Activated CD4-positive, alpha-beta T cell treated with anti-CD3 and anti-CD28 coated beads for 36 hours (primary cell): ENCODE measurements around the gene VSIG10L2. TPM values are rescaled to one million over a fixed set of nuclear protein-coding genes. Genes with fewer than 3 reads are reported as not detected.

Experiments used
- ATAC-seq: fragments of 200-7000 bp; cut with Tn5 transposase; one replicate; pipeline ENCODE4 v1.10.0; 2021; ENCODE audit warnings: mild to moderate bottlenecking, moderate library complexity
- CTCF ChIA-PET: fragments of 350-600 bp; sonication (Branson Sonifier 250); formaldehyde crosslinking; loops from one replicate; lab custom pipeline; 2021; ENCODE audit warnings: antibody characterized with exemption; lab: Charles Lee
- POLR2A ChIA-PET: fragments of 350-600 bp; sonication (Branson Sonifier 250); formaldehyde crosslinking; loops from one replicate; lab custom pipeline; 2021; ENCODE audit warnings: antibody characterized with exemption, inconsistent platforms; lab: Charles Lee
- DNase-seq: peaks from one replicate; pipeline ENCODE4 v3.0.0-alpha.2; 2020
- H3K27ac Mint-ChIP-seq: one replicate; pipeline ENCODE4 v1.8.0; 2021; ENCODE audit warnings: mixed read lengths
- H3K27me3 Mint-ChIP-seq: one replicate; pipeline ENCODE4 v1.8.0; 2021; ENCODE audit warnings: mixed read lengths
- H3K36me3 Mint-ChIP-seq: one replicate; pipeline ENCODE4 v1.8.0; 2021; ENCODE audit warnings: low read depth, mixed read lengths
- H3K4me1 Mint-ChIP-seq: one replicate; pipeline ENCODE4 v1.8.0; 2021; ENCODE audit warnings: mixed read lengths
- H3K4me3 Mint-ChIP-seq: one replicate; pipeline ENCODE4 v1.8.0; 2021; ENCODE audit warnings: mild to moderate bottlenecking, moderate library complexity, mixed read lengths
- H3K9me3 Mint-ChIP-seq: one replicate; pipeline ENCODE4 v1.8.0; 2021; ENCODE audit warnings: low read depth, mixed read lengths
- intact Hi-C, 2 experiments: fragments of 100-400 bp; cut with DNase I in 1 of 2; cut with micrococcal nuclease in 1 of 2; formaldehyde crosslinking; loops; one replicate each; pipeline versions ENCODE4 v1.14.2 to v1.15.1; 2022 to 2024; cut with DNase I, micrococcal nuclease
- total RNA-seq, 2 experiments: library from RNA; stranded (reverse); gene quantifications; one replicate each; pipeline ENCODE4 v1.2.3, GENCODE V29; 2021

VSIG10L2 gene
- total RNA-seq, 2 experiments from 2014 or later = not detected

DNA sequence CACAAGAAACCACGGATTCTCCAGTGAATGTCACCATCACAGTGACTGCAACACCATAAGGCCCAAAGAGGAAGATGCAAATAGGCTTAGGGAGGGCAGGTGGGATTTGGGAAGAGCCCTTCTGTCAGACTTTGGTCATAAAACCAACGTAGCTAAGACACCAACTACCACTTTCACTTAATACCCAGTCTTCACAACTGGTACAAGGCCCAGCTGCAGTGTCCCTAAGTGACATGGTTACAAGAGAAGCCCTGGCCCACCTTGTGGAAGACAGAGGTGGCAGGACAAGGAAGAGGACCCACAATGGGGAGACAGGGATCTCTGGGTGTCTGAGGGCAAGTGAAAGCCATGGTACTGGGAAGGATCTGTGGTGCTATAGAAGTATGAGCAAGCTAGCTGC is 10.0 kb downstream of the VSIG10L2 start:
- peaks cover 6% of the 10 kb centered on the region for H3K4me1 Mint-ChIP-seq
- no peaks in the 10 kb centered on the region for H3K9me3 Mint-ChIP-seq
- no peak overlapping the region for H3K27ac Mint-ChIP-seq
- ChIA-PET POLR2A (no interaction called here), CTCF (interaction anchor here (1.1 kb wide), 1 partner anchor 21 kb away, joined by 3 read pairs; no protein-coding TSS in a partner anchor)
- H3K36me3 Mint-ChIP-seq = no peaks in the 10 kb centered on the region
- ATAC-seq (no peak), DNase-seq (no peak)
- intact Hi-C loops = no loop called here
- H3K27me3 Mint-ChIP-seq = peaks cover 4% of the 10 kb centered on the region
- no peak overlapping the region for H3K4me3 Mint-ChIP-seq

DNA sequence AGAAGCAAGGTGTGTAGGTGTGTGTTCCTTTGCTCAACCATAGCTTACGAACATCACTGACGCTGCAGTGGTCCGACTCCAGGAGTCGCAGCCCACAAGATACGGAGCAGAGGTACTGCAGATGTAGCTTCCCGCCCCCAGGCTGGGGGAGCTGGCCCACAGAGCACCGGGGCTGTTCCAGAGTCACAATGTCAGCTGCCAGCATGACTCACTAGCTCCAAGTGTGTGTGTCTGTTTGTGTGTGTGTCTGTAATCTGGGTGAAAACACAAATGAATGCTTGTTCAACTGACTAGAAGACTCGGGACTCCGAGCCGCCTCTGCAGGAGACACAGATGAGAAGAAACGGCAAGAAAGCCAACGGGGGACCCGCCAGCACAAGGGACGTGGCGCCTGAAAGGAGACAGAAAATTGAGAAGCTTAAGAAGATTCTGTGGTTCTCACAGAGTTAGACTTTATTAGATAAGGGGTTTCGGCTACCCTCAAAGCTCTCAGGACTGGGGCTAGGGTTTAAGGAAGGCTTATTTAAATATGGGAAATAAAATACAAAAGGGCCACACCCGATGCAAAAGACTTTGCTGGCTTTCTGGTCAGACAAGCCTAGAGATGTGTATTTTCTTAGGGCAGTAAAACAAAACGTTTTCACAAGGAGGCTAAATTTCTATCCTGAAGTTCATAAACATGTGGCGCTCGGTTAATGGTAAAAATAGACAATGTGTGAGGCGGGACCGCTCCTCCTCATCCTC is 10.7 kb downstream of the VSIG10L2 start:
- Mint-ChIP-seq H3K36me3 (no peaks in the 10 kb centered on the region), H3K27ac (no peak overlapping the region), H3K4me1 (peaks cover 6% of the 10 kb centered on the region), H3K9me3 (no peaks in the 10 kb centered on the region), H3K4me3 (no peak overlapping the region), H3K27me3 (no peaks in the 10 kb centered on the region)
- no peak for ATAC-seq
- DNase-seq = no peak
- ChIA-PET CTCF (interaction anchor here (0.5 to 1.1 kb wide), 2 partner anchors 21 to 35 kb away, joined by 3 read pairs; no protein-coding TSS in a partner anchor), POLR2A (no interaction called here)
- intact Hi-C loops = no loop called here

DNA sequence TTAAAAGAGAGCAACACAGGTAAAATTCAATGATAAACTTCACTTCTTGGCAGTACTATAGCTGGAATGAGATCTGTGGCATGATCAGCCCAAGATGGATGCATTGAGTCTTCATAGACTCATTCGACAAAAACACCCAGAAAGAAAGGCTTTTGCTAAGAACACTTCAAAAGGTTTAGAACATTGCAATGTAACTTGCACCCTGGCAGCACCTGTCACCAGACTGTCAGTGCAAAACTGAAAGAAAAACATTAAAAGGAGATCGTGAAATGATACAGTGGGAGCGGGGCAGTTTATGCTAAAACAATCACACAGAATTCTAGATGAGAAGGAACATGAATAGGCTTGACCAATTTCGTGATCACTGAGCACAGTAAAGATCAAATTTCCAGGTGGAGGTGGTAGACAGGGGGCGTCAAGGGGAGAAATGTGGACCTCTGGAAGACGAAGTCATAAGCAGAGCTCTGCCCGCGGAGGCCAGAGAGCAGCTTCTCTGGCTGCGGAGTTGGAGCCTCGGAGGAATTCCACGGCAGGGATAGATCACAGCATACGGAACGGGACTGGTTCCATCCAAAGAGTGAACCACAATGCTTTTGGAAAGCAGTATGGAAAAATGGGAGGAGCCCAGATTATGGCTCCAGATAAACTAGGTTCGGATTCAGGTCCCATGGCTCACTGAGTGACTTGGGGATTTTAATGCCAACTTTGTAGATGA is 11.9 kb downstream of the VSIG10L2 start:
- Mint-ChIP-seq H3K27me3 (no peaks in the 10 kb centered on the region), H3K4me3 (no peak overlapping the region), H3K36me3 (peaks cover 1% of the 10 kb centered on the region), H3K9me3 (peaks cover 3% of the 10 kb centered on the region), H3K4me1 (peaks cover 8% of the 10 kb centered on the region), H3K27ac (no peak overlapping the region)
- intact Hi-C loops = no loop called here
- no peak for ATAC-seq
- no peak for DNase-seq
- POLR2A ChIA-PET = no interaction called here
- CTCF ChIA-PET = interaction anchor here (0.6 kb wide), 1 partner anchor 553 kb away, joined by 3 read pairs; no protein-coding TSS in a partner anchor

DNA sequence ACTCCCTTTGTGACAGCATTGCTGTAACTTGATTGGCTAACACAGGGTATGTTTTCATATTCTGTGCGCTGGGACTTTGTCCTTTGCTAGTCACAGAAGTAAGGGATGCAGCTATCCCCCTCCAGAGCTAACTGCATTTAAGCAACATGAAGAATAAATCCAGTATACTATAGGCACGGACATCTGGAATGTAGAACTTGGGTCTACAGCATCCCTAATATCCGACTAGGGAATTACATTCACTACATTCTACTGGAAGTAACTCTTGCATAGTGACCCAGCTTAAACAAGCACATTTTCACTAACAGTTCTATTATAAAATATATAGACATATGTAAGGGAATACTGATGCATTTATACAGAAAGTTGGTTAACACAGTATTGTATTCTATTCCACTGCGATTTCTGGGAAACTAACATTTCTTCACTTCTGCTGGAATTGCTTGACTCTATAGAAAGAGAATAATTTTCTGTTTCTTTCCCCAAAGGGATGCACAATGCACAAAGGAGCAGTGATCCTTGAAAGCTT is 13.1 kb downstream of the VSIG10L2 start:
- POLR2A ChIA-PET = no interaction called here

DNA sequence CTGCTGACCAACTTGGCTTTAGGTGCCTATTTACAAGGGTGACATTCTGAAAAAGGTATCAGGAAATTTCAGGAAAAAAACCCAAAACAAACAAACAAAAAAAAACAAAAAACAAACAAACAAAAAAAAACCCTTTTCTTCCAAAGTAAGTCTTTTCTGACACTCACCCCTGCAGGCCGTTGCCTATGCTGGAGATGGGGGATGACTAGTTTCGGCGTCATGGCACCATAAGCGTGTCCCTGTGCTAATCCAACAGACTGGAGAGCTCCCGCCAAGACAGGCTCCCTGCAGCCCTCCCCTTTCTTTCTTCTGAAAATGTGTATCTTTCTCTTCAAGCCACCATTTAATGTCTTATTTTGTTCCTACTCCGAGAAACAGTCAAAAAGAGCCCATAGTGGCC is 13.7 kb downstream of the VSIG10L2 start:
- H3K27me3 Mint-ChIP-seq = no peaks in the 10 kb centered on the region
- ATAC-seq (no peak), DNase-seq (no peak)
- peaks cover 8% of the 10 kb centered on the region for H3K9me3 Mint-ChIP-seq
- POLR2A ChIA-PET = no interaction called here
- CTCF ChIA-PET = no interaction called here
- no peak overlapping the region for H3K27ac Mint-ChIP-seq
- H3K4me3 Mint-ChIP-seq = no peak overlapping the region
- H3K36me3 Mint-ChIP-seq = peaks cover 1% of the 10 kb centered on the region
- intact Hi-C loops = no loop called here
- peaks cover 8% of the 10 kb centered on the region for H3K4me1 Mint-ChIP-seq

More for the DNA sequence above, 13.1 kb downstream of the VSIG10L2 start:
- DNase-seq = no peak
- peaks cover 1% of the 10 kb centered on the region for H3K36me3 Mint-ChIP-seq
- CTCF ChIA-PET = no interaction called here
- no peak for ATAC-seq
- intact Hi-C loops = no loop called here
- peaks cover 8% of the 10 kb centered on the region for H3K4me1 Mint-ChIP-seq
- H3K9me3 Mint-ChIP-seq = peaks cover 8% of the 10 kb centered on the region
- no peaks in the 10 kb centered on the region for H3K27me3 Mint-ChIP-seq
- no peak overlapping the region for H3K27ac Mint-ChIP-seq
- H3K4me3 Mint-ChIP-seq = no peak overlapping the region

DNA sequence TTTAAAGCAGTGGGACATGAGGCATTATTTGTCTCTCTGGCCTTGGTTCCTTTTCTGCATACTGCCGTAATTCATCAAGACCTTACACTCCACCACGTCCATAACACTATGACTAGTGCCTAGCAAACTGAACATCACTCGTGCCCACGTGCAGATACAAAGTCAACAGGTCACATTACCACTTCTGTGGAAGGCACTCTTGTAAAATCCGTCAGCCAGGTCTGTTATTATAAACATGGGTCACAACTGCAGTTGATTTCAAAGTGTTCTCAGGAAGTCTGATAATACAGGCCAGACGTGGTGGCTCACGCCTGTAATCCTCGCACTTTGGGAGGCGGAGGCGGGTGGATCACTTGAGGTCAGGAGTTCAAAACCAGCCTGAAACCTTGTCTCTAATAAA is 14.1 kb downstream of the VSIG10L2 start:
- CTCF ChIA-PET = no interaction called here
- no peak overlapping the region for H3K4me3 Mint-ChIP-seq
- no peaks in the 10 kb centered on the region for H3K27me3 Mint-ChIP-seq
- POLR2A ChIA-PET = no interaction called here
- peaks cover 8% of the 10 kb centered on the region for H3K9me3 Mint-ChIP-seq
- peaks cover 8% of the 10 kb centered on the region for H3K4me1 Mint-ChIP-seq
- intact Hi-C loops = no loop called here
- ATAC-seq (no peak), DNase-seq (no peak)
- peaks cover 1% of the 10 kb centered on the region for H3K36me3 Mint-ChIP-seq
- no peak overlapping the region for H3K27ac Mint-ChIP-seq

DNA sequence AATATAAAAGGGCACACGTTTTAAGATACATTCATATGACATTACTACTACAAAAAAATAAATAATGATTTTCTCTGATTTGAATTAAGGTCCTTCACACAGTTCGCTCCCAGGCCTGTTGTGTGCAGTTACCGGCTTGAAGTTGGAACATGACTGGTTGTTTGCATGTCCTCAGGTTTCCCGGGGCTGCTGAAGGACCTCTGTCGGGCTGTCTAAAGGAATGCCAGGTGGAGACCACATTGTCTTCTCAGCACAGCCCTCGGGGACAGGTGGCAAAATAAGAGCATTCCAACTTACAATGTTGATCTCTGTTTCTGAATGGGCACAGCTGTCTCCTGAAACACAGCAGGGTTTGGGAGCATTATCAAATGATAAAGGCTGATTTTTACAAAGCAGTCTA is 14.9 kb downstream of the VSIG10L2 start:
- H3K36me3 Mint-ChIP-seq = peaks cover 4% of the 10 kb centered on the region
- H3K4me3 Mint-ChIP-seq = no peak overlapping the region
- ATAC-seq = no peak
- CTCF ChIA-PET = no interaction called here
- POLR2A ChIA-PET = no interaction called here
- no peak for DNase-seq
- peaks cover 8% of the 10 kb centered on the region for H3K4me1 Mint-ChIP-seq
- no peak overlapping the region for H3K27ac Mint-ChIP-seq
- peaks cover 8% of the 10 kb centered on the region for H3K9me3 Mint-ChIP-seq
- intact Hi-C loops = no loop called here
- no peaks in the 10 kb centered on the region for H3K27me3 Mint-ChIP-seq

DNA sequence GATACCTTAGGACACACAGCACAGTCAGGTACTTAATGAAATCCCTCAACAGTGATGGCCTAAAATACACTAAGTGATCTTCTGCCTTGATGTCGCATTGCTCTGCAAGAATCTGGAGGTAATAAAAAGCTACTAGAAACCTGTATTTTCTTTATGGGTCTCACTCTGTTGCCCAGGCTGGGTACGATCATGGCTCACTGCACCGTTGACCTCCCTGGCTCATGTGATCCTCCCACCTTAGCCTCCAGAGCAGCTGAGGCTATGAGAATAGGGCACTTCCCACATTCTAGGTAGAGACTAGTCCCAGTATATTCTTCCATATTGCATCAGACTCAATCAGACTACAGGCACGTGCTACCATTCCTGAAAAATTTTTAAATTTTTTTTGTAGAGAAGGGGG is 21.7 kb downstream of the VSIG10L2 start:
- Mint-ChIP-seq H3K4me3 (no peak overlapping the region), H3K9me3 (peaks cover 5% of the 10 kb centered on the region), H3K36me3 (peaks cover 3% of the 10 kb centered on the region), H3K27ac (no peak overlapping the region), H3K4me1 (no peaks in the 10 kb centered on the region), H3K27me3 (no peaks in the 10 kb centered on the region)
- DNase-seq (no peak), ATAC-seq (no peak)
- intact Hi-C loops = no loop called here
- POLR2A ChIA-PET = no interaction called here
- CTCF ChIA-PET = no interaction called here

DNA sequence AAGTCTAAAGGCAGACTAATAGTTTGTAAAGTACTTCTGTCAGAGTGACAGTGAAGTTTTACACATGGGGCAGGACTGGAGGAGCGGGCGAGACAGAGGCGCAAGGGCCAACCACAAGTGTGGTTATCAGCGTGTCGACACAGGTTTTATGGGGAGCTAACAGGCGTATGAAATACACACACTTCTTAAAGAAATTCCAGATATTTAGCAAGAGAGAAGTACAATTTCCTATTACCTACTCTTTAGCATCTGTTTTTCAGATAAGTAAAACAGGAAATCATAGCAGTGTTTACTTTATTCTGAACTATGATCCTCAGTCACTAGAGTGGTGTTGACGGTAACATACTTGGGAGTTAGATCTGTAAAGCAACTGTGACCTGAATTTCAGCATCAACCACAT is 22.5 kb downstream of the VSIG10L2 start:
- DNase-seq (no peak), ATAC-seq (no peak)
- H3K4me3 Mint-ChIP-seq = no peak overlapping the region
- POLR2A ChIA-PET = no interaction called here
- intact Hi-C loops = no loop called here
- H3K9me3 Mint-ChIP-seq = no peaks in the 10 kb centered on the region
- peaks cover 2% of the 10 kb centered on the region for H3K36me3 Mint-ChIP-seq
- CTCF ChIA-PET = no interaction called here
- H3K4me1 Mint-ChIP-seq = no peaks in the 10 kb centered on the region
- H3K27me3 Mint-ChIP-seq = no peaks in the 10 kb centered on the region
- H3K27ac Mint-ChIP-seq = no peak overlapping the region

DNA sequence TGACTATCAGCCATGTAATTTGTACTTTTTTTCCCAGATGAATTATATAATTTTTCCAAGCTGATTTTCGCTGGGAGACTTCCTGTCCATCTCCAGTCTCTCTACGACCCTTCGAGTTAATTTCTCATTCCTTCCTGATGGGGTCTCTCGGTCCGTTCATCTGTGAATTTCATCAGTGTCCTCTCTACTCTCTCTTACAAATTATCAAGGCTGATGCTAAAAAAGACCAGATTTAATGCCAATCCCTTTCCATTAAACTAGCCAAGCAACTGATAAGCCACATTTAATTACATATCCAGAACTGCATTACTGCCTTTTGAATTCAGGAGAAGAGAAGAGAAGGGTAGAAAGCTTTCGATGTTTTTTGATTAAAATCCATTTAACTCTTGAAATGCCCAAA is 25.8 kb downstream of the VSIG10L2 start:
- Mint-ChIP-seq H3K9me3 (no peaks in the 10 kb centered on the region), H3K4me3 (no peak overlapping the region), H3K27me3 (no peaks in the 10 kb centered on the region), H3K27ac (no peak overlapping the region), H3K4me1 (no peaks in the 10 kb centered on the region), H3K36me3 (no peaks in the 10 kb centered on the region)
- ChIA-PET POLR2A (no interaction called here), CTCF (no interaction called here)
- DNase-seq = no peak
- intact Hi-C loops = no loop called here
- no peak for ATAC-seq

DNA sequence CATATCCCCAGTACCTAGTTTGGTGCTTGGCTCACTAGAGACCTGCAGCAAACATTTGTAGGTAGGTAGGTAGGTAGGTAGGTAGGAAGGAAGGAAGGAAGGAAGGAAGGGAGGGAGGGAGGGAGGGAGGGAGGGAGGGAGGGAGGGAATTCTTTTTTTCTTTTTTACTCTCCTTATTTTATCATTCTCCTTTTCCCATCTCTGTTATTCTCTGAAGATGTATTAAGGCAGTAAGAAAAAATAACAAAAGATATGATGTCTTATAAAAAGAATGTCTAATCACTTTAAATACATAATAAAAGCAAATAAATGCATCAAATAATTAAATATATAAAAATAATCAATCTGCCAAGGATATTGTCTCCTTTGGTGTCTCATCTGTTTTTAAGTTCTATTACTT is 28.4 kb downstream of the VSIG10L2 start:
- CTCF ChIA-PET = no interaction called here
- H3K4me1 Mint-ChIP-seq = no peaks in the 10 kb centered on the region
- intact Hi-C loops = no loop called here
- H3K27ac Mint-ChIP-seq = no peak overlapping the region
- ATAC-seq (no peak), DNase-seq (no peak)
- H3K4me3 Mint-ChIP-seq = no peak overlapping the region
- no peaks in the 10 kb centered on the region for H3K36me3 Mint-ChIP-seq
- no peaks in the 10 kb centered on the region for H3K27me3 Mint-ChIP-seq
- no peaks in the 10 kb centered on the region for H3K9me3 Mint-ChIP-seq
- POLR2A ChIA-PET = no interaction called here

DNA sequence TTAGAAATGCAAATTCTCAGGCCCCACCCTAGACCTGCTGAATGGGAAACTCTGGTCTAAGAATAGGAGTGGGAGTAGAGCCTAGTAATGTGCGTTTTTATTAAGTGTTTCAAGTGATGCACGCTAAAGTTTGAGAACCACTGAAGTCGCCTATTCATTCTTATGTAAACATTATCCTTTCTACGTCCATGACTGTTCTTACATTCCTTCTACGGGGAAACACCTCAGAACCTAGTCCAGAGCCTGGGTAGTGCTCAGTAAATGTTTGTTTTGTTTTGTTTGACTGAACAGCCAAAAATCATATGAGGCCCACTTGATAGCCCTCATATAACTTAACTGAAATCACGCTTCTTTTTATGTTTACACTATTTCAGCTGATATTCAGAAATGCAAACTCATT is 29.8 kb downstream of the VSIG10L2 start:
- Mint-ChIP-seq H3K4me1 (no peaks in the 10 kb centered on the region), H3K27me3 (no peaks in the 10 kb centered on the region), H3K4me3 (no peak overlapping the region), H3K36me3 (no peaks in the 10 kb centered on the region), H3K27ac (no peak overlapping the region), H3K9me3 (no peaks in the 10 kb centered on the region)
- POLR2A ChIA-PET = no interaction called here
- intact Hi-C loops = no loop called here
- ATAC-seq (no peak), DNase-seq (no peak)
- CTCF ChIA-PET = interaction anchor here (0.9 kb wide), 1 partner anchor 27 kb away, joined by 3 read pairs; no protein-coding TSS in a partner anchor
